Pulmonary artery endothelial cell (primary cell): ENCODE data around the gene BUD13. TPM values are rescaled to one million over a fixed set of nuclear protein-coding genes. Genes with fewer than 3 reads are reported as not detected.

Experiments used
- DNase-seq: peaks from one replicate; pipeline ENCODE4 v3.0.0-alpha.2; 2011; ENCODE audit warnings: low read depth, low spot score
- total RNA-seq: library from RNA; depleted of rRNA; stranded (reverse); fragments of >200 nt; gene quantifications from 2 replicates; pipeline ENCODE4 v1.2.3, GENCODE V29; 2014

The BUD13 gene
- total RNA-seq, 1 donor from 2014 or later: 20.2 TPM

DNA sequence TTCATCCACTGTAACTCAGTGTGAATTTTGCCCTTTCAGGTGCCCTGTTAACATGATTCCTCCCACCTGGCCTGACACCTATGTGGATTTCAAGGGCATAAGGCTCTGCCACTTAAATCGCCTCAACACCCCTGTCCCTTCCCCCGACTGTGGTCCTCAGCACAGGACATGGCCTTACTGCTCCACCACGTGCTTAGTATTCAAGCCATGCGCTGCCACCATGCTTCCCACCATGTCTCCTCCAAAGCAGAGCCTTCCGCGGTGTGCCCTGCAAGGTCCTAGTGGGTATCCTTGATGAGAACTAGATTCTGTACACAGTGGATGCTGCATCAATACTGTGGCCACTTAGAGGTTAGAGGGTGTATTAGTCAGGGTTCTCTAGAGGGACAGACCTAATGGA is 51.9 kb downstream of the BUD13 start:
- no peak for DNase-seq

DNA sequence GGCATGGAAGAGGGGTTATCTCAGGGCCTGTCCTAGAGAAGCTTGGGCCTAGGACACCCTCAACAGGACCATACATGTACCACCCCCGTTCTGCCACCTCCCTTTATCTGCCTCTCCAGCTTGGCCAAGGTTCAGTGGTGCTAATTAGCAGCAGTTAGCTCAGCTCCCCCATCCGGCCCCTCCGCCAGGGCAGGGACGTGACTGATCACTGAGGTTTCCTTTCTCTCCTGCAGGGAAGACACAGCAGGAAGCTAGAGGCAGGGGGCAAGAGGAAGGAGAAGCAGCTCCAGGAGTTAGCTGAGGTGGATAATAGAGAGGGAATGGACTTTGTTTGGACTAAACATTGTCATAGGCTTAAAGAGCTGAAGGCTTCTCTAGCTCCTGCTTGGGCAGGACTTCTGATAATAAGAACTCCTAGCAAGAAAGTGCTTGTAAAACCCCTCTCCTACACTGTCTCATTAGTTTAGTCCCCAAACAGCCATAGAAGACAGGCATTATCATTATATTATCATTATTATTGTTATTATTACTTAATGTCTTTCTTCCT is 53.8 kb downstream of the BUD13 start:
- DNase-seq: no peak

- DNase-seq: no peak
These were observed 56.2 kb downstream of the BUD13 start for GRCh38 chr11:116716621-116717020.

- DNase-seq: no peak
These were observed 57.4 kb downstream of the BUD13 start for GRCh38 chr11:116715383-116715782.

GRCh38 chr11:116714902-116715301 is 57.9 kb downstream of the BUD13 start:
- no peak for DNase-seq

- DNase-seq: no peak
These were observed 60.4 kb downstream of the BUD13 start for GRCh38 chr11:116712428-116712827.

DNA sequence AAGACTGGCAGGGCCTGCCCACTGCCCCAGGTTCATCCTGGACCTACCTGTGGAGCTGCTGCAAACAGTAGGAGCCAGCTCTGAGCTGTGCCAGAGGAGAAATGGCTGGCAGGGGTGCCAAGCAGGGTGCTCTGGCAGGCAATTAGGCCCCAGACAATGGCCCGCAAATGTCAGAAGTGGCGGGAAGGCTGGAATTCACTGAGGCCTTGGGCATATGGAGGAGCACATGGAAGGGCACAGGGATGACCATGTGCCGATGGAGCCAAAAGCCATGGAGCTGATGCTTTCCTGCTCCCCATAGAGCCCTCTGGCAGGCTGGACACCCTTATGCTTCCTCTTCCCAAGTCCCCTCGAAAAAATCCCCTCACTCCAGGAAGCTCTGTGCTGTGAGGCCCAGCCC is 62.0 kb downstream of the BUD13 start:
- no peak for DNase-seq

GRCh38 chr11:116710001-116710674 is 62.6 kb downstream of the BUD13 start:
- DNase-seq: no peak

GRCh38 chr11:116707746-116708145 is 65.0 kb downstream of the BUD13 start:
- DNase-seq: no peak

DNA sequence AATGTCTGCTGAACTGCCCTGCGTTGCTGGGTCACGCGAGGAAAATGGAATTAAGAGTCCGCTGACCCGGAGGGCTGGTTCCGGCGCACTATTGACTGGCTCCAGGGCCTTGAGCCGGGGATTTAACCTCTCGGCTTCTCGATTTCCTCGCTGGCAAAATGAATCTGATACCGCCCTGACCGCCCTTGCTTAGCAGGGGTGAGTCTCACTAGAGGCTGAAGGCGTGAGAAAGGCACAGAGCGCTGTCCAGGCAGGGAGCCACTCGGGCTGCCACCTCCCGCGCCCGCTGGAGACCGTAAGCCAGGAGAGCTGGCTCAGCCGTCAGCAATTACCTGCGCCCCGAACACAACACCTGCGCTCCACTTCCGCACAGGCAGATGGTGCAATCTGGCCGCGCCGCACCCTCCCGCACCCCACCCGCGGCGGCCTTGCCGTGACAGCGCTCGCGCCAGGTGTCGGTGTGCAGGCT is 65.6 kb downstream of the BUD13 start:
- no peak for DNase-seq

DNA sequence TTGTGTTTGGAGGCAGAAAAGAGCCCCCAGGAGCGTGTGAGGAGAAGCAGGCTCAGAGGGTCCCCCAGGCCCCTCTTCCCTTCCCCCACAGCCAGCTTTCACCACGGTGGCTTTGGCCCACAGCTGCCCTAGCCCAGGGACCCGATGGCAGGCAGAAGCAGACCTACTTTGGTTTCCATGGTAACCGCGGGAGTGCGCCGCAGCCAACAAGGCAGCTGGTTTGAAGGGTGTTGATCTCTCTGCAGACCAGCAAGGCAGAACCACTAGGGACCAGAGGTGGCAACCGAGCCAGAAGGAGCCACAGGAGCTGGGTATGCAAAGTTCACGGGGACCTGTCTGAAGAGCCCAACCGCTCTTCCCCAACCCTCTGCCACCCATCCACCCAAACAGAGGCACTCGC is 69.4 kb downstream of the BUD13 start:
- DNase-seq: no peak

- no peak for DNase-seq
These were observed 69.9 kb downstream of the BUD13 start for GRCh38 chr11:116702772-116703385.

GRCh38 chr11:116701876-116702275 is 70.9 kb downstream of the BUD13 start:
- DNase-seq: no peak

DNA sequence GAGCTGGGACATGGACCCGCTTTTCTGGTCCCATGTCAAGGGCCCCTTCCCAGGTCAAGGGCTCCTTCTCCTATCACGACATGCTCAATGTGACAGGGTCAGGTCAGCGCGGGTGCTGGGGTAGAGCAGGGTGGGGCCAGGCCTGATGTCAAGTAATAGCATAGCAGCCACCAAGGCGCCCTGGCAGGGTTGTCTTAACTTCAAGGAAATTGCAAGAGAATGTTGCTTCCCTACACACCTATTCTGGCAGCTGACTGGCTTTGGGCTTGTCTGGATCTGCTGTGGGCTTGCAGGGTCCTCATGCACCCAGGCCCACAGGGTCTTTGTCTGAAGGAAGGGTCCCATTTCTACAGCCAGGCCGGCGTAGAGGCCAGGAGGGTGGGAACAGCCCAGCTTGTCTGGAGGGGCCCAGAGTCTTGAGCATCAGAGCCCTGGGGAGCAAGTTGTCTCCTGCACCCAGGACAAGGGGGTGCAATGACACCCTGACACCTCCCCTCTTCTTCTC is 71.4 kb downstream of the BUD13 start:
- no peak for DNase-seq

DNA sequence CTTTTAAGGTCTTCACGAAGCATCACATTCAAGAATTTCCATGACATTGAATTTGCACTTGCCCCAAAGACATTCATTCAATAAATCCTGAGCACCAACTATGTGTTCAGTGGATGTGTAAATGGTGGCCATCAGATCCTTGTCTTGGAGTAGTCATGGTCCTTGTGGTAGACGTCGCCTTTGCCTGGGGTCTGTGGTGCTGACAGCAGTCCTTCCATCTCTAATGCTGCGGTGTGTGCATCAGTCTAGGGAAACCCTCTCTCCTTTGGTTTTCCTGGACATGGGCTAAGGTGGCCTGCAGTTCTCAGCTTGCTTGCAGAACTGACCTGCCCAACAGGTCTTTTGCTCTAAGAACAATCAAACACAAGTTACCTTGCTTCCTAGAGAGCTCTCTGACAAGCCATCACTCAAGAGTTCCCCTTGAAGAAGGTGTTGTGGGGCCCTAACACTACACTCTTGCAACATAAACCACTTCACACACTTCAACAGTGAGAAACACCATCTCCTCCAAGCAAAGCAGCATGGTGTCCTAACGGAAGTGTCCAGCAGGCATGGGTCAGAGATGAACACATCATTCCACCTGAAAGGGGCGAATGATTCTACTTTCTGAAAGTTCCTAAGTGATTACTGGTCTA is 72.1 kb downstream of the BUD13 start:
- no peak for DNase-seq

Other genes with a start within 250 kb of the BUD13 start
- 45.4 and 57.0 TPM in 2 replicates for gene ZPR1, start 15.0 kb upstream of the BUD13 start, total RNA-seq
- not detected in 2 replicates for gene APOA5, start 18.9 kb upstream of the BUD13 start, total RNA-seq
- gene APOA4, start 50.3 kb upstream of the BUD13 start, total RNA-seq: not detected in 2 replicates
- not detected in 2 replicates for gene APOC3, start 56.9 kb upstream of the BUD13 start, total RNA-seq
- gene APOA1, start 64.6 kb upstream of the BUD13 start, total RNA-seq: not detected in 2 replicates